HCT116 (cell line): Measurements from ENCODE around the gene MPP2. TPM values are rescaled to one million over a fixed set of nuclear protein-coding genes. Genes with fewer than 3 reads are reported as not detected.

Source experiments
- ATAC-seq: fragments of 200-7000 bp; cut with Tn5 transposase; 2 replicates; pipeline ENCODE4 v1.9.1; 2020; ENCODE audit warnings: mild to moderate bottlenecking, moderate library complexity
- BruUV-seq: library from RNA; stranded (reverse); fragments of 400-500 nt; replicated peaks from 2 replicates; lab custom pipeline; 2021; lab: Mats Ljungman, UMichigan
- CTCF ChIA-PET: fragments of 300-600 bp; sonication (Branson Sonifier 250); formaldehyde crosslinking; loops from one replicate; lab custom pipeline; 2021; ENCODE audit warnings: antibody characterized with exemption; lab: Charles Lee
- POLR2A ChIA-PET: fragments of 300-600, 350-600 bp; sonication (Branson Sonifier 250); formaldehyde crosslinking; loops from one replicate; lab custom pipeline; 2021; ENCODE audit warnings: antibody characterized with exemption; lab: Charles Lee
- RAD21 ChIA-PET, 2 experiments: fragments of 300-600 bp; sonication (Branson Sonifier 250); formaldehyde crosslinking; loops; one replicate each; lab custom pipeline; 2023; ENCODE audit warnings: low total read pairs in 2 of 2; ENCODE audit not compliant: uncharacterized antibody in 2 of 2, unreplicated experiment in 2 of 2, low non-redundant PET in 1 of 2; lab: Charles Lee
- DNase-seq: peaks from one replicate; pipeline ENCODE4 v3.0.0-alpha.2; 2010; ENCODE audit warnings: low read depth, low spot score
- H2AFZ ChIP-seq: fragments of 200-600 bp; shearing (Covaris generic), sonication (generic); 2 replicates; pipeline ENCODE4 v1.6.1; 2017; ENCODE audit warnings: low read depth, mixed run types, mixed read lengths, antibody characterized with exemption, low read length; ENCODE audit not compliant: poor library complexity, severe bottlenecking
- H3K27ac ChIP-seq: 2 replicates; pipeline ENCODE4 v1.5.1; 2012; ENCODE audit warnings: low read depth, low read length
- H3K27me3 ChIP-seq: fragments of 200-600 bp; sonication (generic); 2 replicates; pipeline ENCODE4 v1.6.1; 2016; ENCODE audit warnings: mixed run types, low read length, mixed read lengths; ENCODE audit not compliant: insufficient read depth
- H3K36me3 ChIP-seq, 2 experiments: fragments of 200-500 bp in 1 of 2; fragments of 200-600 bp in 1 of 2; sonication (Bioruptor generic) in 1 of 2; sonication (generic) in 1 of 2; 2 replicates each; pipeline versions ENCODE4 v1.5.1 to v1.6.1; 2014 to 2016; ENCODE audit warnings: low read length in 2 of 2, inconsistent platforms in 1 of 2, mixed read lengths in 1 of 2, mixed run types in 1 of 2; ENCODE audit not compliant: insufficient read depth in 2 of 2, control insufficient read depth in 1 of 2
- H3K4me1 ChIP-seq, 2 experiments: fragments of 200-600 bp in 1 of 2; sonication (generic) in 1 of 2; 2 replicates each; pipeline versions ENCODE4 v1.5.1 to v1.6.1; 2012 to 2017; ENCODE audit warnings: low read length in 2 of 2, inconsistent platforms in 1 of 2, mild to moderate bottlenecking in 1 of 2, mixed read lengths in 1 of 2, mixed run types in 1 of 2, moderate library complexity in 1 of 2; ENCODE audit not compliant: insufficient read depth in 2 of 2, control insufficient read depth in 1 of 2
- H3K4me2 ChIP-seq: fragments of 200-600 bp; sonication (generic); 2 replicates; pipeline ENCODE4 v1.6.1; 2017; ENCODE audit warnings: mixed run types, low read length, mixed read lengths
- H3K4me3 ChIP-seq, 2 experiments: fragments of 200-600 bp in 1 of 2; sonication (generic) in 1 of 2; replicated peaks in 1 of 2; 2 replicates each; pipeline ENCODE4 v1.5.1; 2011 to 2016; ENCODE audit warnings: low read length in 2 of 2, control low read depth in 1 of 2, low read depth in 1 of 2, mild to moderate bottlenecking in 1 of 2, mixed read lengths in 1 of 2, mixed run types in 1 of 2
- H3K79me2 ChIP-seq: fragments of 200-600 bp; sonication (generic); 2 replicates; pipeline ENCODE4 v1.6.1; 2017; ENCODE audit warnings: mild to moderate bottlenecking, mixed run types, low read length, moderate library complexity, mixed read lengths; ENCODE audit not compliant: insufficient read depth
- H3K9ac ChIP-seq: fragments of 200-600 bp; sonication (generic); 2 replicates; pipeline ENCODE4 v1.6.1; 2016; ENCODE audit warnings: low read length, mixed read lengths
- H3K9me2 ChIP-seq: fragments of 200-600 bp; sonication (generic), shearing (Covaris generic); 2 replicates; pipeline ENCODE4 v1.6.1; 2017; ENCODE audit warnings: mixed run types, mild to moderate bottlenecking, moderate library complexity; ENCODE audit not compliant: insufficient read depth
- H3K9me3 ChIP-seq, 2 experiments: fragments of 200-500 bp in 1 of 2; fragments of 200-600 bp in 1 of 2; sonication (Bioruptor generic) in 1 of 2; sonication (generic) in 1 of 2; 2 replicates each; pipeline ENCODE4 v1.6.1; 2014 to 2017; ENCODE audit warnings: low read length in 2 of 2, mixed read lengths in 2 of 2, inconsistent platforms in 1 of 2, low read depth in 1 of 2, mild to moderate bottlenecking in 1 of 2, mixed run types in 1 of 2, moderate library complexity in 1 of 2; ENCODE audit not compliant: control insufficient read depth in 1 of 2, insufficient read depth in 1 of 2
- H4K20me1 ChIP-seq: fragments of 200-600 bp; sonication (generic), shearing (Covaris generic); 2 replicates; pipeline ENCODE4 v1.6.1; 2017; ENCODE audit warnings: mixed run types, mild to moderate bottlenecking, moderate library complexity; ENCODE audit not compliant: insufficient read depth
- ATF3 ChIP-seq: IDR thresholded peaks from 2 replicates; pipeline ENCODE4 v1.6.1; 2012
- CBX3 ChIP-seq: IDR thresholded peaks from 2 replicates; pipeline ENCODE4 v1.6.1; 2012; ENCODE audit warnings: low read depth
- CEBPB ChIP-seq: IDR thresholded peaks from 2 replicates; pipeline ENCODE4 v1.6.1; 2012; ENCODE audit warnings: low read depth
- EGR1 ChIP-seq: IDR thresholded peaks from 2 replicates; pipeline ENCODE4 v1.6.1; 2012; ENCODE audit warnings: low read depth
- ELF1 ChIP-seq: IDR thresholded peaks from 2 replicates; pipeline ENCODE4 v1.6.1; 2012; ENCODE audit warnings: low read depth, borderline replicate concordance
- EZH2 ChIP-seq: fragments of 200-600 bp; sonication (generic); IDR thresholded peaks from 2 replicates; pipeline ENCODE4 v1.6.1; 2017; ENCODE audit warnings: antibody characterized with exemption, mixed run types
- FOSL1 ChIP-seq: IDR thresholded peaks from 2 replicates; pipeline ENCODE4 v1.6.1; 2012; ENCODE audit warnings: low read depth
- JUND ChIP-seq: IDR thresholded peaks from 2 replicates; pipeline ENCODE4 v1.6.1; 2012
- MAX ChIP-seq: IDR thresholded peaks from 2 replicates; pipeline ENCODE4 v1.6.1; 2012
- POLR2A ChIP-seq: IDR thresholded peaks from 2 replicates; pipeline ENCODE4 v1.7.0; 2011; ENCODE audit warnings: borderline replicate concordance; ENCODE audit not compliant: insufficient read depth, insufficient read length; ENCODE audit errors: extremely low read depth
- POLR2AphosphoS5 ChIP-seq: IDR thresholded peaks from 2 replicates; pipeline ENCODE4 v1.6.1; 2011; ENCODE audit warnings: mild to moderate bottlenecking, low read depth, low read length, moderate library complexity
- RAD21 ChIP-seq: IDR thresholded peaks from 2 replicates; pipeline ENCODE4 v1.6.1; 2012; ENCODE audit warnings: low read depth, mild to moderate bottlenecking
- REST ChIP-seq: IDR thresholded peaks from 2 replicates; pipeline ENCODE4 v1.6.1; 2012; ENCODE audit warnings: low read depth
- SIN3A ChIP-seq: IDR thresholded peaks from 2 replicates; pipeline ENCODE4 v1.6.1; 2012; ENCODE audit warnings: low read depth
- SP1 ChIP-seq: IDR thresholded peaks from 2 replicates; pipeline ENCODE4 v1.6.1; 2012; ENCODE audit warnings: low read depth
- SRF ChIP-seq: IDR thresholded peaks from 2 replicates; pipeline ENCODE4 v1.6.1; 2012; ENCODE audit warnings: low read depth
- TCF7L2 ChIP-seq: IDR thresholded peaks from 2 replicates; pipeline ENCODE4 v1.7.0; 2011; ENCODE audit warnings: borderline replicate concordance, inconsistent platforms; ENCODE audit not compliant: insufficient read depth, insufficient read length; ENCODE audit errors: extremely low read depth
- YY1 ChIP-seq: IDR thresholded peaks from 2 replicates; pipeline ENCODE4 v1.6.1; 2011; ENCODE audit warnings: low read length, low read depth, moderate library complexity, mild to moderate bottlenecking; ENCODE audit not compliant: insufficient replicate concordance; ENCODE audit errors: extremely low read depth
- ZFX ChIP-seq: fragments of 450-650 bp; IDR thresholded peaks from 2 replicates; pipeline ENCODE4 v1.6.1; 2017
- ZNF274 ChIP-seq: fragments of 200-500 bp; sonication (Bioruptor generic); IDR thresholded peaks from 2 replicates; pipeline ENCODE4 v1.6.1; 2014; ENCODE audit warnings: mild to moderate bottlenecking, low read depth, low read length, inconsistent platforms
- intact Hi-C: fragments of 100-400 bp; cut with micrococcal nuclease; formaldehyde crosslinking; loops from 2 replicates; pipeline ENCODE4 v1.10.0; 2022
- total RNA-seq: library from RNA; stranded (reverse); gene quantifications from one replicate; pipeline ENCODE4 v1.2.1, GENCODE V29; 2021; ENCODE audit not compliant: unreplicated experiment

MPP2 gene
- total RNA-seq, 1 experiment from 2014 or later: 16.4 TPM

- RAD21 ChIA-PET: no interaction called here
- H3K9me2 ChIP-seq: no peaks in the 10 kb centered on the region
- CTCF ChIA-PET: interaction anchor here (1.1 kb wide), 1 partner anchor 12 kb away, joined by 5 read pairs; the partner anchor contains the start of gene CD300LG
- no peak for TF ChIP-seq RAD21
- TF ChIP-seq SIN3A: no peak
- TF ChIP-seq ZFX: no peak
- TF ChIP-seq SRF: no peak
- TF ChIP-seq ELF1: no peak
- TF ChIP-seq EGR1: no peak
- no peak for TF ChIP-seq JUND
- no peak for TF ChIP-seq MAX
- TF ChIP-seq ATF3: no peak
- no peak for TF ChIP-seq TCF7L2
- no peak for TF ChIP-seq CEBPB
- no peak for TF ChIP-seq ZNF274
- TF ChIP-seq FOSL1: no peak
- no peak for TF ChIP-seq YY1
- no peak for TF ChIP-seq SP1
- TF ChIP-seq EZH2: no peak
- TF ChIP-seq REST: no peak
- TF ChIP-seq POLR2AphosphoS5: no peak
- TF ChIP-seq POLR2A: no peak
- TF ChIP-seq CBX3: no peak
- no peaks in the 10 kb centered on the region for H3K36me3 ChIP-seq
- H3K27me3 ChIP-seq: no peaks in the 10 kb centered on the region
- no peak overlapping the region for H2AFZ ChIP-seq
- DNase-seq (no peak), ATAC-seq (no peak)
- H3K79me2 ChIP-seq: no peaks in the 10 kb centered on the region
- BruUV-seq: no TSS peak
- intact Hi-C loops: no loop called here
- no peak overlapping the region for H3K4me3 ChIP-seq
- H3K4me2 ChIP-seq: no peak overlapping the region
- no peaks in the 10 kb centered on the region for H4K20me1 ChIP-seq
- POLR2A ChIA-PET: no interaction called here
- no peaks in the 10 kb centered on the region for H3K4me1 ChIP-seq
- no peak overlapping the region for H3K9ac ChIP-seq
- no peak overlapping the region for H3K27ac ChIP-seq
- no peaks in the 10 kb centered on the region for H3K9me3 ChIP-seq
These were observed 49.3 kb downstream of the MPP2 start for GRCh38 chr17:43857957-43858600.
